SW 1271 (cell line): ENCODE results near the gene TRIM9.
A peak's percentile ranks its signal among the peaks of the same experiment; 100 is the strongest.

ENCODE experiments used
- DNase-seq, 2 experiments: peaks; one replicate each; lab custom pipeline; 2025; lab: John Stamatoyannopoulos, UW

TRIM9 gene

DNA sequence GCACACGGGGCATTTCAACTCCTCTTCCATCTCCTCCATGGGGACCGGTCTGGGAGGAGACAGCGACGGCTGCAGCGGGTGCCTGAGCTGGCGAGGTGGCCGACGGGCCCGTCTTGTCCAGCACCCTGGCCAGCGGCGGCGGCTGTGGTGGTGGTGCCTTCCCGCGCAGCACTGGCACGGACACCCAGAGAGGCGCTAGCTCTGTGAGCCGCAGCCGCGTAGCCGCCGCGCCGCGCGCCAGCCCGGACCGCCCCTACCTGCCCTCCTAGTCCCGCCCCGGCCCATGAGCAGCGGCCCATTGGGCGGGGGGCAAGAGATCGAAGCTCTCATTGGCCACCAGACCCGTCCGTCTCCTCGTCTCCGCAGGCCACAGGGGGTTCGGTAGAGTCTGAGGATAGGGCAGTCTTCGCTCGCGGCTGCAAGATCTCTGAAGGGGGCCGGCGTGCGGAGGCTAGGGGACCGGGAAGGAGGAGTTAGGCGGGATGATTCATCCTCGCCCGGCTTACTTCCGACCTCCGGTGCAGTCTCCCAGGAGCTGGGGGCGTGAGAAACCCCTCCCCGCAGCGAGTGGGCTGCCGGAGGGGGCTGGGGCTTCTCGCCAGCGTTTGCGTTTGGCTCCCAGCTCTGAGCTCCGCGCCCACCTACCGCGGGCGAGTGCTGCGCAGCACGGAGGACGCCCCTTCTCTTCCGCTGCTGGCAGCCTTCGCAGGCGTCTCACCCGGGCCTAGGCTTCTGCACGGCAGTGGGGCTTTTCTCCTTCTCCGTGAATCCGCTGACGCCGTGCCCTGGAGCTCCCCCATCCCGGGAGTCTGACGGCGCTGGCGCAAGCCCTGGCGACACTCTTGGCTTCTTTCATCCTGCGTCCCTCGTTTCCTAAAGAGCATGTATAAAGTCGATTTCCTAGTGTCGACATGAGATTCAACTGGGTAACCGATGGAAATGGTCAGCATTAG is at the start of gene TRIM9:
Gene TRIM9, minus strand, starts transcription at position 205 of the 953 bp plus-strand sequence. Its CDS starts 166 bp downstream, at position 39.
- peak; percentile 85 to 93 for DNase-seq

DNA sequence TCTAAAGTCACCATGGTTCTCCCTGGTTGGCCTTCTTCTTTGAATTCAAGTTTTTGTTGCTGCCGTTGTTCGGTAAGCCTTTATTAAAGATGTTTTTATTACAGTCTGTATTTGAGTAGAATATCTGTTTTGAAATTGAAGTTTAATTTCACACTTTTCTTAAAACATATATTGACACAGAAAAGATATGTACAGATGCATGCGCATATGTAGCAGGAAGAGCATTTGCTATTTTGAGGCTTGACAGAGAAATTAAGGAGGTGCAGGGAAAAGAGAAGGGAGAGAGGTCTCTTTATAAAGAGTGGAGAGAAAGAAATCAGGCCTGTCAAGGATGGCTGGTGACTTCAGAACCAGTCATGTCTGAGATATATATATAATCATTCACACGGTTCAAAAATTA is 46.0 kb upstream of the TRIM9 start:
- no peak for DNase-seq

DNA sequence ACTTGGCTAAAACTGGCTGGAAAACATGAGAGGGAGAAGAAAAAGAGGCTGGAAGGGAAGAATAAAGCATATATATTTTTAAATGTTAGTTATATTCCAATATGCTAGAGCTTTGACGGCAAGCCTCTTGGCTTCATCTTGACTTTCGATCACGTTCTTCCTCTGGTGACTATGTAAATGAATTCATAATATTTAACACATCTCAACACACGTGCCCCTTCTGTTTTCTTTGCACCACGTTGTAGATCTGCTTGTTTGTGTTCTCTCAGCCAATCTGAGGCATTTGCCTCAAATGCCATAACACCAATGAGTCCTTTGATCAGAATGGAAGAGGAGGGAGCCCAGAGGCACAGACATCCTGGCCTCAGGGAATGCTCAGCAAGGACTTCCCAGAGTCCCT is 45.4 kb upstream of the TRIM9 start:
- DNase-seq, result no peak

GRCh38 chr14:51139121-51139681 is 44.3 kb upstream of the TRIM9 start:
- no peak for DNase-seq

- DNase-seq, result no peak
Measured at GRCh38 chr14:51138404-51139103, 43.6 kb upstream of the TRIM9 start.

DNA sequence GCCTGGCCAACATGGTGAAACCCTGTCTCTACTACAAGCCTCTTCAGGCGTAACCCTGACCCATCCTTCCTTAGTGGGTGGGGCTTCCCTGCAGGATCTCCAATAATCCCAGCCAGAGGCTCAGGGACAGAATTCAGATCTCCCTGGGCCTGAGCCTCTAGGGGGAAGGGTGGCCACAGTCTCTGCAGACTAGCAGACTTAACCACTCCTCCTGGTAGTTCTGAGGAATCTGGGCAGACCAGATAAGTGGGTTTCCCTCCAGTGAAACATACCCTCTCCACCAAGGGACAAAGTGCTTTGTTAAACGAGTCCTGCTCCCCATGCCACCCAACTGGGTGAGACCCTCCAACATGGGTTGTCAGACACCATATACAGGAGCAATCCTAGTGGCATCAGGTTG is 36.6 kb upstream of the TRIM9 start:
- no peak for DNase-seq

- no peak for DNase-seq
Measured at GRCh38 chr14:51129130-51129529, 34.2 kb upstream of the TRIM9 start.

DNA sequence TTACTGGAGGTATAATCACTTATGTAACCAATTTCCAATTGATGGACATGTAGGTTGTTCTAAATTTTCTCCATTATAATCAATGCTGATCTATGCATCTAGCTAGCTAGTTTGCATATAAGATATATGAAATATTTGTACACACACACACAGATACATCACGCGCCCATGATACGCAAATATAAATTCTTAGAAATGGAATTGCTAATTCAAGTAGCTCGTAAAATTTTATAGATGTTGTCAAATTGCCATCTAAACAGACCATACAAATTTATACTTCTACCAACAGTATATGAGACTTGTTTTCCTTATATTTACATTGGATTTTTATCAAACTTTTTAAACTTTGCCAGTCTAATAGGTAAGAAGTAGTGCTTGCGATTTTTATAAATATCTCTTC is 29.1 kb upstream of the TRIM9 start:
- no peak for DNase-seq

DNA sequence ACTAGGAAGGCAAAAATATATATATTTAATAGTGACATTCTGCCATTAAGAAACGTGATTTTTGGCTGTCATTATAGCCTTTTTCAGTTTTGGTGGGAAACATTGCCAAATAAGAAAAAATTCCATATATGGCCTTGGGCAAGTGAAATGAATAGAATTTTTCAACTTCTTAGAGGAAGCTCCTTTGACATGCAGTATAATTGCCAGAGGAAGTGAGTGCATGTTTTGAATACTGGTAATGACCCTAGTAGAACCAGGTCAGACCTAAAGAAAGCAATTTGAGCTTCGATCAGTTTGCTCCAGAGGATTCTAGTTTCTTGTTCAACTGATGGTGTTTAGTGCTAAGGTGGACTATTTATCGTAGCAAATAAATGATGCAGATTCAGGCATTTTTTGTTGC is 26.2 kb upstream of the TRIM9 start:
- DNase-seq, result no peak

GRCh38 chr14:51119411-51120051 is 24.6 kb upstream of the TRIM9 start:
- no peak for DNase-seq

DNA sequence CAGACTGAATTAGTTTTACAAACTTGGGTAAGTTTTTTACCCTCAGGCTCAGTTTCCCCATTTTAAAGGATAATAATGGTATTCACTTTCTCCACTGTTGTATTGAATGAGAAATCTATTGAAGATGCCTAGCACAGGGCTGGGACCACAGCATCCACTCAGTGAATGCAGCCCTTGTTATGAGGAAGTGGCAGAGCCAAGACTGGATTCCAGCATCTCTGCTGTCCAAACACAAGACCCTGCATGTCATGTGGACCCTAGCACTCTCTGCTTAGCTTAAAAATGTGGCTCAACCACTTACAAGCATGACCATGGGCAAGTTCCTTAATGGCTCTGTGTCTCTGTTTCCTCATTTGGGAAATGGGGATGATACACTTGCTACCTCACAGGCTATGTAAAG is 24.1 kb upstream of the TRIM9 start:
- no peak for DNase-seq

GRCh38 chr14:51117593-51117992 is 22.7 kb upstream of the TRIM9 start:
- DNase-seq, result no peak

DNA sequence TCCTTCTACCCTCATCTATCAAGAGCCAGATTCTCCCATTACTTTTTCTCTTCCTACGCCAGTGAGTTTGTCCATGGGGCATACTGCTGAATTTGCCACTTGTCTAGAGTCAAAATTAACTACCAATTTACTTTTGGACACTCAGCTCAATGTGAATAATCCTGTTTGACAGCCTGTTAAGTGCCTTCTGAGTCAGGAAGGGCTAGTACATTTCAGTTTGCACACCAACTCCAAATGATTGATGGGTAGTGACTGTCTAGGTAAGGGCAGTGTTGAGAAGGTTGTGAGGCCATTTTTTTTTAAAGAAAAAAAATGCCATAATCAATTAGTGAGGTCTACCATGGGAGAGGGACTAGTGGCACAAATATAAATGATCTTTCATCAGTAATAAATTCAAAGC is 21.8 kb upstream of the TRIM9 start:
- no peak for DNase-seq

DNA sequence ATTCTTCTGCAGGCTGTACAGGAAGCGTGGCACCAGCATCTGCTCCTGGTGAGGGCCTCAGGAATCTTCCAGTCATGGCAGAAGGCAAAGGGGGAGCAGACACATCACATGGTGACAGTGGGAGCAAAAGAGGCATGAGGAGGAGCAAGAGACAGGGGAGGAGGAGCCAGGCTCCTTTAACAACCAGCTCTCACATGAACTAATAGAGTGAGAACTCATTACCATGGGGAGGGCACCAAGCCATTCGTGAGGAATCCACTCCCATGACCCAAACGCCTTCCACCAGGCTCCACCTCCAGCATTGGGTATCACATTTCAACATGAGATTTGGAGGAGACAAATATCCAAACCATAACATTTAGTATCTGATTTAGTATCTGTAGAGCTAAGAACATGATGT is 14.7 kb upstream of the TRIM9 start:
- DNase-seq, result no peak

- DNase-seq, result no peak
Measured at GRCh38 chr14:51107801-51108200, 12.9 kb upstream of the TRIM9 start.

GRCh38 chr14:51104467-51104866 is 9.6 kb upstream of the TRIM9 start:
- no peak for DNase-seq

- no peak for DNase-seq
Measured at GRCh38 chr14:51097287-51097686, 2.4 kb upstream of the TRIM9 start.

- DNase-seq, result no peak
Measured at GRCh38 chr14:51096870-51097269, 2.0 kb upstream of the TRIM9 start.

DNA sequence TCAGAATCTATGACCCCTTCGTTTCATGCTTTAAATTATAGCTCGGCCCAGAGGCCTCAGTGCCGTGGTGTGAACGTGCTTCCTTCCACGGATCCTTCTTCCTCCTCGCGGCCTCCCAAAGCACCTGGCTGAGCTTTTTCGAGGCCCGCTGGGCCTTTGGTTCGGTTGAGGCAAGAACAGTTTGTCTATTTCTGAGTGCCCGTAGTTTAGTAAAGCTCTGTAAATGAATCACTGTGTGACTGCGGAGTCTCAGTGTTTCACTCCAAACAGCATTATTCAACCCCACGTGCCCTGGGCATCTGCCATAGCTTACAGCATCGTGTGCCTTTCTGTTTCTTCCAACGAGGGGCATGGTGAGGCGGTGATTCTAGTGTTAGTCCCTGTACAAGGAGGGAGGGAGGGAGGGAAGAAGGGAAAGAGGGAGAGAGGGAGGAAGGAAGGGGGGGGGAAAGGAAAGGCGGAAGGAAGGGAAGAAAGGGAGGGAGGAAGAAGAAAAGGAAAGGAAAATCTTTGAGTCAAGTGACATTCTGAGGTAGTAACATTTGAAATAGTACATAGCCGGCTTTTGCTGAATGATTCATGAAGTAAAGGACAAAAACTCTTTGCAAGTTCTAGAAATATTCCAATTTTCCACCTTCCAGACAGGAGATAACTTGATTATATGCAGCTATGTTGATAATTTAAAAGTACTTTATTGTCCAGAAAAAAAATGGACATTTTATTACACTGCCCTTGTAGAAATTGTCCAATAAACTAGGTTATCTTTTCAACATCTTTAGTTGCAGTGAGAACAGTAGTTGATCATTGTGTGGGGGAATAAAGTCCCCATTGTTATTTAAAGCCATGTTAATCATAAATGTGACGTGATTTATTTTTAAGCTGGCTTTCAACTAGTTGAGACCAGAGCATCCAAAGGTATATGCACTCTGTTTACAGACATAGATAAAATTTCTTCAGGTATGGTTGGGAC is 1.2 kb upstream of the TRIM9 start:
- no peak for DNase-seq

DNA sequence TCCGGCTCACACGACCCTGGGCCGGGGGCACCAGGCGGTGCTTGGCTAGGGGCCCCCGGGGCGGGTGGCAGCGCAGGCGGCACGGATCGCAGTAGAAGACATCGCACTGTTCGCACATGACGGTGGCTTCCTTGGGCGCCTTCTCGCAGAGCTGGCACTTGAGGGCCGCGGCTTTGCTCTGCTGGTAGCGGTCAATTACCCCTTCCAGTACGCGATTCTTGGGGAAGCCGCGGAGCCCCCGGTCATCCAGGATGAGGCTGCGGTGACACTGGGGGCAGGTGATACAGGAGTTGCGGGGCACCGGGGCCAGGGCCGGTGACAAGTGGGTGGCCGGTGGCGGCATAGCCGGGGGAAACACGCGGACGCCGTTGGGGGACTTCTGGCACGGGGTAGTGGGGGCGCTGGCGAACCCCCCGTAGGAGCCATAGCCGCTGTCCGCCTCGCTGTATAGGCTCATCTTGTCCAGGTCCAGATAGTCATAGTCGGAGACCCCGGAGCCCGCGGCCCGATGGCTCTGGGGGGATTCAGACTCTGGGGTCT is 553 bp downstream of the TRIM9 start:
- no peak for DNase-seq
